GM19351 (cell line): ENCODE measurements around the gene SLC50A1.
A peak's percentile ranks its signal among the peaks of the same experiment; 100 is the strongest.

Experiments used
- ATAC-seq: cut with Tn5 transposase; IDR thresholded peaks from one replicate; pipeline ENCODE4 v1.9.1; 2021; ENCODE audit warnings: mild to moderate bottlenecking, moderate library complexity; ENCODE audit not compliant: unreplicated experiment

SLC50A1 gene

DNA sequence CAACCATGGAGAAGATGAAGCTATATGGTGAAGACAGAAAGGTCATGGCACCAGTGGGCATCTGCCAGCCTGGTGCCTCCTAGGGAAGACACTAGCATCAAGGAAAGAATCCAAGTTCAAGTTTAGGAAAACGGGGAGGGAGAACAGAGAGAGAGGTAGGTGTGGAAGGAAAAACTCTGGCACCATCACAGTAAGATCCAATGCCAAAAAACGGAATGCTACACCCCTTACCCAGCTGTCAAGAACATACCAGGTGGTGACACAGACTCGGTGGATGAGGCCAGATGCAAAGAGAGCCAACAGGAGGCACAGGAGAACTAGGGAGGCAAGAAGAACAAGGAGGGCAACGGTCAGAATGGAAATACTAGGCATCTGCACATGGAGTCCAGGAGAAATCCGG lies 33.9 kb downstream of the SLC50A1 start:
- no peak for ATAC-seq

DNA sequence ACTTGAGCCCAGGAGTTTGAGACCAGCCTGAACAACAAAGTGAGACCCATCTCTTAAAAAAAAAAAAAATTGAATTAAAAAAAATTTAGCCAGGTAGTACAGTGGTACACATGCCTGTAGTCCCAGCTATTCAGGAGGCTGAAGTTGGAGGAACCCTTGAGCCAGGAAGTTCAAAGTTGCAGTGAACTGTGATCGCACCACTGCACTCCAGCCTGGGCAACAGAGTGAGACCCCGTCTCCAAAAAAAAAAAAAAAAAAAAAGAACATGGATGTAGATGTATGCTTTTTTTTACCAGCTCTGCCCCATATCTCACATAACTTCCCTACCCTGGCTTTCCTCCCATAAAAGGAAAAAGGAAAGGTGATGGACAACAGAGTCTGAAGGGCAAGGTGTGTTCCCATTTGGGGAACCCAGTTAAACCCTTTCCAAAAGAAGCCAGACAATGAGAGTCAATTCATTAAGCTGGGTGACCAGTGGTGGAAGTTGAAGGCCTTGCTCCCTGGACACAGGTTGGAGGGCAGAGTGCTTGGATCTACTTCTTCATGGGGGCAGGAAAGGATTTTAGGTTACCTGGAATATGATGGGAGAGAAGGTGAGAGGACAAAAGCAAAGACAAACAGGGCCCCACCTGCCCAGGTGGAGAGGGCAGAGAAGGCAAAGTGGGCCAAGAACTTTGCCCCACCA lies 34.6 kb downstream of the SLC50A1 start:
- no peak for ATAC-seq

DNA sequence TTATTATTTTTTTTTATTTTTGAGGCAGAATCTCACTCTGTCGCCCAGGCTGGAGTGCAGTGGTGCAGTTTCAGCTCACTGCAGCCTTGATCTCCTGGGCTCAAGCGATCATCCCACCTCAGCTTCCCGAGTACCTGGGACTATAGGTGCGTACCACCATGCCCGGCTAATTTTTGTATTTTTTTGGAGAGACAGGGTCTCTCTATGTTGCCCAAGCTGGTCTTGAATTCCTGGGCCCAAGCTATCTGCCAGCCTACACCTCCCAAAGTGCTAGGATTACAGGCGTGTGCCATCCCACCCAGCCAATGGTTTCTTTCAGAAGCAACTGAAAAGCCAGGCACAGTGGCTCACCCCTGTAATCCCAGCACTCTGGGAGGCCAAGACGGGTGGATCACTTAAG lies 35.2 kb downstream of the SLC50A1 start:
- no peak for ATAC-seq

DNA sequence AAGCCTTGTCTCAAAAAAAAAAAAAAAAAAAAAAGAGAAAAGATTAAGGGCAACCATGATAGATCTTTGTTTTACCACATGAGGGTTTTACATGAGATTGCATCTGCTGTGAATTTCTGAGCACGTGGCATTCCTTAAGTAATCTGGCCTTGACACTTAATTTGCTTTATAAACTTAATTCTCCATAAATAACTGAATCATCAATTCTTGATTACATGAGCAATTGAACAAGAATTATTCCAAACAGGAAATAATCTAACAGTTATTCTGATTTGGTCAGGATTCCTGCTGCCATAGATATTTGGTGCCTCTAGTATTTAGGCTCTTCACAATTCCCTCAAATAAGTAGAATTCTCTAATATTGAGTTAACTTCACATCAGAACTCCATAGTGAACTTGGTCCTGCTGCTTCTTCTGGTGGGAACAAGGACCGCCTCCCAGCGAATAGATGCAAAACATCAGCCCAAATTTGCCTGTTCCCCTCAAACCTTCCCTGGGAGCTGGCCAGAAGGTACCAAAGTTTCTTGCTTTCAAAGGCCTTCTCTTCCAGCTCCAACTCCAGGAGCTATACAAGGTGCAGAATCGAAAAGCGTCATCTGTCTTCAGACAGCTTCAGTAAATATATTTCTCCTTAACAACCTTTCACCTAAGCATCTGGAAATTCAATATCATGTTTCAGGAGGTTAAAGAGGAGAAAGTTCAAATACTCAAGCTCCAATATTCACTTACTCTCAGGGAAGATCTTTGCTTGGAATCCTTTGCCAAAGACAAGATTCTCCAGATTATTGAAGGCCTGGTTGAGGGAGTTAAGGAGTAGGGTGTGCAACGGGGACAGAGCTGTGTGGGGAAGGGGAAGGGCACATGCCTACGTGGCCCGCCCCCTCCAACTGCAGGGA lies 36.4 kb downstream of the SLC50A1 start:
- ATAC-seq: peak; percentile 18

DNA sequence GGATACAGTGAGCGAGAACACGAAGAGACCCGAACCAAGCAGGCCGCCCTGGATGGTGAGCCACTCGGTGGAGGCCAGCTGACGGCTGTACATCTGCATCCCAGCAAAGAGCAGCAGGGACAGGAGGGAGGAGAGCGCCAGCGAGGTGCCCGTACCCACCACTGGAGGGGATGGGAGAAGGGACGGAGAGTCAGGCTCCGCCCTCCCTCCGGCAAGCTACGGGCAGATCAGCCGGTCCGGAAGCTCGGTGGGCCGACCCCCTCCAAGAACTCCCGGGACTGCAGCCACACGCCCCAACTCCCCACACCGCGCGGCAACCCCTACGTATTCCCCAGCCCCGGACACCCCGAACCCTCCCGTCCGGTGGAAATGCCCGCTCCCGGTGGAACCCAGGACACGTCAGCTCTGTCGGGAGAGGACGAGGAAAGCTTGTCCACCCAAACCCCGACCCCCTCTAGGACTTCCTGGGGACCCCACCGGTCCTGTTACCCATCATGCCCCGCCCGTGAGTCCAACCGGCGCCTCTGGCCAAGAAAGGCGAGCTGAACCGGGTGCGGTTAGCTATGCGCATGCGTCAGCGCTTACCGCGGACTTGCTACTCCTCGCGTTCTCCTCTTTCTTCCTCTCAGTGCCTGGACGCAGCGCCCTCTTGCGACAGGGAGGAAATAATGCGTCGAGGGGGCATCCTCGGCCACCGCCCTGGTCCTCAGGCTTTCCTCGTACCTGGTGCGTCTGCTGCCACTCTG lies 37.3 kb downstream of the SLC50A1 start, which contains the start of gene KRTCAP2:
Gene KRTCAP2 (minus strand): TSS at position 573 of the 746 bp plus-strand sequence. CDS start 80 bp downstream, at position 493.
- ATAC-seq: peak; percentile 62

DNA sequence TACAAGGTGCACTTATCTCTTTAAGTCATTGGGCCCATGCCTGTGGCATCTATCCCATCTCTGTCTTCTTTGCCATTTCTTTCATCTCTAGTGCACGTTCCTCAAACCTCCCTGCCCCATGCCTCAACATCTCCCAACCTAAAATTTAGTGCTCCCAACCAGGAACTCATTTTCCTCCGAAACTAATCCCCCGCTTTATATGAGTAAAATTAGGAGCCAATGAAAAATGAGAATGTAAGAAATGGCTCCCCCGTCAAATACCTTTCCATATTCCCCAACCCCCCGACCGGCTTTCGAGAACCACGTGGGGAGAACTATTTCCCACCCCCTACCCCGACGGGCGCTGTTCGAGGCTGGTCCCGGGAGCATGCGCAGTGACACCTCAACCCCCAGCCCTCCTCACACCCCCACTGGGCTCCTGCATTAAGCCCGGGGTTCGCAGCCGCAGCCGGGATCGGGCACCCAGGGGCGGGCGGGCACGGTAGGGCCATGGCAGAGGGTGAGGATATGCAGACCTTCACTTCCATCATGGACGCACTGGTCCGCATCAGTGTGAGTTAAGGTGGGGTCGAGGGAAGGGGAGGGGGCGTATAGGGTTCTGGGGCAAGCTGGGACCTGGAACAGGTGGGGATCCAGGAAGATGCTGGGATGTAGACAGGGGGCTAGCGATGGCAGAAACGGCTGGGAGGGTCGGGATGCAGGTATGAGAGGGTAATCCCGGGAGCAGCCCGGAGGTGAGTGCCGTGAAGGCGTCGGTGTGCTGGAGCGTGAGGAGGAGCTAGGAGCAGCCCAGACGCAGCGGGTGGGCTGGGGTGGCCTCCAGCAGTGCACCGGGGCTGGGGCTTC lies 38.0 kb downstream of the SLC50A1 start, which contains the start of gene TRIM46:
Gene TRIM46 (plus strand): TSS at position 372 of the 846 bp plus-strand sequence. CDS start 118 bp downstream, at position 490.
- ATAC-seq: no peak

DNA sequence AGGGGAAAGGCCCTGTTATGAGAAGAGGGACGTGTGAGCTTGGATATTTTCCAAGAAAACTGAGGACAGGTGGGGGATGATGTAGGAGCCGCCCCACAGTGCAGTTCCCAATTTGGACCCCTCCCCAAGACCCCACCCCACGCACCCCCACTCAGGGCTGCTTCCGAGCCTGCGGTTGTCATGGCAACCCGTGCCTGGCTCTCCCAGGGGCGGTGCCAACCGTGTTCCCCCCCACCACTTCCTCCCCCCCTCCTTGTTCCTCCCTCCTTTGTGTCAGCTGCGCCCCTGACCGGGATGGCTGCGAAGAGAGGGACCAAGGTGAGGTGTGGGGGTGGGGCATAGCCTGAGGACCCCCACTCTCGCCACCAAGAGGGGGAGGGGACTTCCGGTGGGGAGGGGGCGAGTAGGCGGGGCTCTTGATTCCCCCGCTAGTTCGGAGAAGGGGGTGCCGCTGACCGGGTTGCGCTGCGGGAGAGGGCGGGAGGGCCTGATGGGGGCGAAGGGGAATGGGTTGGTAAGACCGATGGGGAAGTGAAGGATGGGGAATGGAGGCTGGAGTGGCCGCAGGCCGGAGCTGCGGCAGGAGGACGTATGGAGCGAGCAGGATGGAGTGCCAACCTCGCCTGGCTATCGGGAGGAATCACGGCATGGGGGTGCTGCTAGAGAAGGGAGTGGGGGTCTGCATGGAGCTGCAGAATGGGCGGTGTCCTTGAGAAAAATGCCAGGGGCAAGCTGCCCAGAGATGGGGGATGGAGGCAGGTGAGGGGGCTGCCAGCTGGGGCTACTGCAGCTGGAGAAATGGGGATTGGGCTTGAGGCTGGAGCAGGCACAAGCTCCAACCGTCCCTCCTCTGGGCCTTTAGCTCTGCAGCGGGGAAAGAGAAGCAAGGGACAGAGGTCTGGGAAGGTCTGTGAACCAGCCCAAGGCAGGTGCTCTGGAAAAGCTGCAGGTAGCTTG lies 39.0 kb downstream of the SLC50A1 start:
- ATAC-seq: no peak

DNA sequence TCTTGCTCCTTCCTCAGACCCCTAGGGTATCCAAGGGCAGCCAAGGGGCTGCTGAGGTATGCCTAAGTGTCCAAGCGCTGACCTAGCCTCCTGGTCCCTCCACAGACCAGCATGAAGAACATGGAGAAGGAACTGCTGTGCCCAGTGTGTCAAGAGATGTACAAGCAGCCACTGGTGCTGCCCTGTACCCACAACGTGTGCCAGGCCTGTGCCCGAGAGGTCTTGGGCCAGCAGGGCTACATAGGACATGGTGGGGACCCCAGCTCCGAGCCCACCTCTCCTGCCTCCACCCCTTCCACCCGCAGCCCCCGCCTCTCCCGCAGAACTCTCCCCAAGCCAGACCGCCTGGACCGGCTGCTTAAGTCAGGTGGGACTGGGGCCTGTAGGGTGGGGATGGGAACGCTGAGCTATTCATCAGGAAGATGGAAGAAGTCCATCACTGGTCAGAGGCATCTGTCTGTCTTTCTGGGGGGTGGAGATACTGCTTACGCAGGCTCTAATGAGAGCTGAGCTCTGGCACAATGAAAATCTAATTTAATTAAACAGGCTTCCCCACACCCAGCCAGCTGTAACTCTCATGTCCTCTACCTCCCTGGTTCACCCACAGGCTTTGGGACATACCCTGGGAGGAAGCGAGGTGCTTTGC lies 39.8 kb downstream of the SLC50A1 start:
- ATAC-seq: no peak

DNA sequence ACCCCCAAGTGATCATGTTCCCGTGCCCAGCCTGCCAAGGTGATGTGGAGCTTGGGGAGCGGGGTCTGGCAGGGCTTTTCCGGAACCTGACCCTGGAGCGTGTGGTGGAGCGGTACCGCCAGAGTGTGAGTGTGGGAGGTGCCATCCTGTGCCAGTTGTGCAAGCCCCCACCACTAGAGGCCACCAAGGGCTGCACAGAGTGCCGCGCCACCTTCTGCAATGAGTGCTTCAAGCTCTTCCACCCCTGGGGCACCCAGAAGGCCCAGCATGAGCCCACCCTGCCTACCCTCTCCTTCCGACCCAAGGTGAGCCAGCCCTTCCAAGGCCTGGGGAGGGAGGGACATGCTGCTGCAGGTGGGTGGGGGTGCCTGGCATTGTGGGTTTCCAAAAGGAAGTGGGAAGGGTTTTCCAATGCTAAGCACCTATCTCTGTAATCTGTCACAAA lies 40.3 kb downstream of the SLC50A1 start:
- no peak for ATAC-seq

DNA sequence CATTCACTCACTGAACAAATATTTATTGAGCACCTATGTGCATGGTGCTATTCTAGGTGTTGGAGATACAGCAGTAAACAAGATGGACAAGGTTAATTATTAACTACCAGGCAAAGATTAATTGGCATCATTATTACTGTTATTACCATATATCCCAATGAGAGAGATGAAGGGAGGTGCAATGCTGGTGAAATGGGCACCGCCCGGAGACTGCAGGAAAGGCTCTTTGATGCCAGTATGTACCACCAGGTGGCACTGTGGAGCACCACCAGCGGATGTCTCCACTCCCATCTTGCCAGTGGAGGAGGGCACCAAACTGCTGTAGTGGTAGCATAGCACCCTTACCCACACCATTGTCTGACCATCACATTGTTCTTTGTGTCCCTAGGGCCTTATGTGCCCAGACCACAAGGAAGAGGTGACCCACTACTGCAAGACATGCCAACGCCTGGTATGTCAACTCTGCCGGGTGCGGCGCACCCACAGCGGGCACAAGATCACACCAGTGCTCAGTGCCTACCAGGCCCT lies 41.0 kb downstream of the SLC50A1 start:
- ATAC-seq: no peak

DNA sequence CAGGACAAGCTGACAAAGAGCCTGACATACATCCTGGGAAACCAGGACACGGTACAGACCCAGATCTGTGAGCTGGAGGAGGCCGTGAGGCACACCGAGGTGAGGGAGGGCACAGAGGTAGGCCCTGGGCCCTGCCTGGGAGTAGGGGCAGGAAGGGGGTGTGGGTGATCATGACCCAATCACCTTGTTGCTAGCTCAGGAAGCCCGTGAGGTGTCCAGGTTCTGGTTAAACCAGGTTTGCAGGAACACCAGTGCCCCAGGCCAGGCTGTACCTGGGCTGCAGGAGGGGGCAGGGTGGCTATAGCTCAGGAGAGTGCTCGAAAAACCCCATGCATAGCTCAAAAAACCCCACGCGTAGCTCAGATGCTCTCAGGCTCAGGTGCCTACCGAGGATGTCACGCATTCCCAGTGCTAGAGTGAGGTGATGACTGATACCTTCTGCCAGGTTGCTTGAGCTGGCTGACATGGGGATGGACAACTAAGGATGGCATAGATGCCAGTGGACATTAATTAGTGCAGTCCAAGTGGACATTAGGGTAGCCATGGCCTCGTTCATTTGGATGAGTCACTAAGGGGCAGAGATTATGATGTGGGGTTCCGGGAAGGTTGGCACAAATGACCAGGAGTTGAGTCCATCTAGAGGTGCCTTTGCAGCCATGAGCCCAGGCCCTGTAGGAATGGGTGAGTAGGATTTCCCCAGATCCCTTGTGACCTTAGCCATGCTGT lies 41.7 kb downstream of the SLC50A1 start:
- no peak for ATAC-seq

DNA sequence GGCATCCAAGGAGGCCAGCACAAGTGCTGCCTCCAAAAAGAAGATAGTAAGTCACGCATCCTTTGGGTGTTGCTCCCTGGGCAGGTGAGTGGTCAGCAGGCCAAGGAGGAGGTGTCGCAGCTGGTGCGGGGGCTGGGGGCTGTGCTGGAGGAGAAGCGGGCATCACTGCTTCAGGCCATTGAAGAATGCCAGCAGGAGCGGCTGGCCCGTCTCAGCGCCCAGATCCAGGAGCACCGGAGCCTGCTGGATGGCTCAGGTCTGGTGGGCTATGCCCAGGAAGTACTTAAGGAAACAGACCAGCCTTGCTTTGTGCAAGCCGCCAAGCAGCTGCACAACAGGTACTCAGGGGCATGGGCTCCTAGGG lies 42.2 kb downstream of the SLC50A1 start:
- no peak for ATAC-seq

DNA sequence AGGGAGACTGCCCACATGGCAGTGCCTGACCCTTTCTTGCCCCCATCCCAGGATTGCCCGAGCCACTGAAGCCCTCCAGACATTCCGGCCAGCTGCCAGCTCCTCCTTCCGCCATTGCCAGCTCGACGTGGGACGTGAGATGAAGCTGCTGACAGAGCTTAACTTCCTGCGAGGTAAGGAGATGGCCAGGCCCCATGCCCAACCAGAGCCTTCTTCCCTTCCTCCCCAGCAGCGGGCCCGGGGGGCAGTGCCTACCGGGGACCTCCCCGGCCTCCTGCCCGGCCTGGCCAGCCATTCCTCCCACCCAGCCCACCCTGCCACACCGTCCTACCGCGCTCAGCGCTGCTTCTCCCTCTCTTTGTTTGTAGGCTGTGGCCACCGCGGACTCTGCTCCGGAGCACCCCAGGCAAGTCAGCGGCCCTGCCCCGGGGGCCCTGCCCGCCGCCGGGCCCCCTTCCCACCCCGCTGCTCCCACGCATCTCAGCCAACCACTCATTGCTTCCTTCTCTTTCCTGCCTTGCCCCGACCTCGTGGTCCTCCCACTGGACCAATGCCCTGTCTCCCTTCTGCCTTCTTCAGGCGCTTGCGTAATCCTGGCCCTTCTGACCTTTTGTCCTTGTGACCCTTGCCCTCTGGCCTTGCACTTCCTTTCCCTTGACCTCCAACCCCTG lies 42.9 kb downstream of the SLC50A1 start:
- no peak for ATAC-seq

DNA sequence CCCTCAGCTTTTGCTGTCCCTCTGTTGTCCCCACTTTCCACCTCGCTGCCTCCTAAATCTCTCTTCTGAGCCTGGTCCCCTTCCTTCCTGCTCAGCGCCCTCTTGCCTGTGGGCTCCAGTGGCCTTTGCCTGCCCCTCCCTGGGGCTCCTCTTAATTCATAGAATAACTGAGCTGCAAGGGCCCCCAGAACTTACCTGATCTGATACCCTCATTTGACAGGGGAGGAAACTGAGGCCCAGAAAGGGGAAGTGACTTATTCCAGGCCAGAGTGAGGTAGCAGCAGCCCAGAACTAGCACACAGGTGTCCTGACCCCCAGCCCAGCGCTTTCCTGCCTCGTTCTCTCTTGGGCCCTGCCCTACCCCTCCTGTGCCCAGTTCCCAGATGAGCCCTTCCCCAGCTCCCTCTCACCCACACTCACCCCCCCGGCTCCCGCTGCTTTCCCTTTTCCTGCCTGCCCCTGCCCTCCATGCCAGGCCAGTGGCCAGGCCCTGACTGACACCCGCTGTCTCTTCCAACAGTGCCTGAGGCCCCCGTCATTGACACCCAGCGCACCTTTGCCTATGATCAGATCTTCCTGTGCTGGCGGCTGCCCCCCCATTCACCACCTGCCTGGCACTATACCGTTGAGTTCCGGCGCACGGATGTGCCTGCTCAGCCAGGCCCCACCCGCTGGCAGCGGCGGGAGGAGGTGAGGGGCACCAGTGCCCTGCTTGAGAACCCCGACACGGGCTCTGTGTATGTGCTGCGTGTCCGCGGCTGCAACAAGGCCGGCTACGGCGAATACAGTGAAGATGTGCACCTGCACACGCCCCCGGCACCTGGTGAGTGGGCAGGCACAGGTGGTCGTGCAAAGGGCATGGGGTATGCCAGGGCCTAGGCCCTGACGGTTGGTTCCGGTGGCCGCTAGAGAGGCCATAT lies 43.7 kb downstream of the SLC50A1 start:
- no peak for ATAC-seq

DNA sequence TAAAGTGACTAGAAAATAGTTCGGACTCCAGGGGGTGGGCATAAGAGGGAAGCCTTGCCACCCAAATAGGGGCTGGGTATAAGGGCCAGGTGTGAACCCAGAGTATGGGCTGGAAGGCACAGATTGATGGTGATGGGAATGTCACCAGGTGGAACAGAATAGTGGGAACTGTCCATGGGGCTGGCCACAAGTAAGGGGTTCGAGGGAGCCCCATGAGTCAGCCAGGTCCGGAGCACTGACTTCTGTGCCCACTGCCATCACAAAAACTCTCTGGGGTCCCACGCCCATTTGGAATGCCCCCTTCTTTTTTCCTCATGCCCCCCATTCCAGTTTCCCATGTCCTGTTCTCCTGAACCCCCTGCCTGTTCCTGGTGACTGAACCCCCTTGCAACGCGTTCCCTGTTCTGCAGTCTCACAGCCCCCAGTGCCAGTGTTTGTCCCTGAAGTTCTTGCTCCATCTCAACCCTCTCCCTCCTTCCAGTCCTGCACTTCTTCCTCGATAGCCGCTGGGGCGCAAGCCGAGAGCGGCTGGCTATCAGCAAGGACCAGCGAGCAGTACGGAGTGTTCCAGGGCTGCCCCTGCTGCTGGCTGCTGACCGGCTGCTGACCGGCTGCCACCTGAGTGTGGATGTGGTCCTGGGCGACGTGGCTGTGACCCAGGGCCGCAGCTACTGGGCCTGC lies 45.9 kb downstream of the SLC50A1 start:
- no peak for ATAC-seq
